H1 (cell line): Measurements from ENCODE around the gene MPC1. TPM values are rescaled to one million over a fixed set of nuclear protein-coding genes. Genes with fewer than 3 reads are reported as not detected.

Source experiments
- CTCF ChIA-PET: fragments of 300-600 bp; sonication (Branson Sonifier 250); formaldehyde crosslinking; loops from one replicate; lab custom pipeline; 2021; ENCODE audit not compliant: partially characterized antibody; lab: Charles Lee
- POLR2A ChIA-PET: fragments of 300-600 bp; sonication (Branson Sonifier 250); formaldehyde crosslinking; loops from one replicate; lab custom pipeline; 2021; ENCODE audit warnings: inconsistent platforms; ENCODE audit not compliant: partially characterized antibody; lab: Charles Lee
- DNase-seq, 2 experiments: peaks; one replicate each; pipeline versions ENCODE4 v3.0.0 to v3.0.0-alpha.2; 2010 to 2022; ENCODE audit warnings: low spot score in 2 of 2, low read depth in 1 of 2, mixed read lengths in 1 of 2
- FAIRE-seq: peaks from 2 replicates; lab custom pipeline; 2011; peaks lifted over from hg19 to GRCh38; lab: Jason Lieb, UNC
- H2AFZ ChIP-seq: 2 replicates; pipeline ENCODE4 v1.8.1; 2012; ENCODE audit warnings: low read length, inconsistent platforms
- H2AK5ac ChIP-seq: 2 replicates; pipeline ENCODE4 v1.6.1; 2013; ENCODE audit warnings: low read depth, low read length
- H2BK120ac ChIP-seq: replicated peaks from 2 replicates; pipeline ENCODE3; 2013; ENCODE audit warnings: low read depth, low read length, inconsistent platforms
- H2BK12ac ChIP-seq: 2 replicates; pipeline ENCODE4 v1.6.1; 2013; ENCODE audit warnings: low read depth, low read length
- H2BK15ac ChIP-seq: 2 replicates; pipeline ENCODE4 v1.6.1; 2013; ENCODE audit warnings: low read length
- H2BK20ac ChIP-seq: 2 replicates; pipeline ENCODE4 v1.6.1; 2013; ENCODE audit warnings: low read length
- H2BK5ac ChIP-seq: 2 replicates; pipeline ENCODE4 v1.6.1; 2013; ENCODE audit warnings: low read depth, low read length
- H3K14ac ChIP-seq: 2 replicates; pipeline ENCODE4 v1.6.1; 2013; ENCODE audit warnings: inconsistent platforms; ENCODE audit not compliant: insufficient read length
- H3K18ac ChIP-seq: 2 replicates; pipeline ENCODE4 v1.6.1; 2013; ENCODE audit warnings: low read length; ENCODE audit errors: extremely low read depth
- H3K23ac ChIP-seq: 2 replicates; pipeline ENCODE4 v1.6.1; 2013; ENCODE audit warnings: inconsistent platforms; ENCODE audit not compliant: insufficient read length
- H3K23me2 ChIP-seq: 2 replicates; pipeline ENCODE4 v1.6.1; 2013; ENCODE audit warnings: low read depth, low read length
- H3K27ac ChIP-seq: 2 replicates; pipeline ENCODE4 v1.6.1; 2011; ENCODE audit warnings: low read depth, low read length, inconsistent platforms
- H3K27me3 ChIP-seq, 4 experiments: replicated peaks in 1 of 4; 1 replicate in 1 of 4; 2 replicates in 3 of 4; pipeline versions ENCODE4 v1.6.1 to v1.8.1; 2011 to 2013; ENCODE audit warnings: low read length in 3 of 4, mild to moderate bottlenecking in 3 of 4, inconsistent platforms in 2 of 4, mixed read lengths in 2 of 4, moderate library complexity in 1 of 4; ENCODE audit not compliant: control insufficient read depth in 3 of 4, insufficient read depth in 3 of 4; ENCODE audit errors: extremely low read depth in 1 of 4
- H3K36me3 ChIP-seq, 4 experiments: 2 replicates each; pipeline versions ENCODE4 v1.6.1 to v1.8.1; 2011 to 2013; ENCODE audit warnings: mild to moderate bottlenecking in 4 of 4, low read length in 3 of 4, moderate library complexity in 2 of 4, control low read depth in 1 of 4, inconsistent platforms in 1 of 4; ENCODE audit not compliant: insufficient read depth in 4 of 4, control insufficient read depth in 2 of 4
- H3K4ac ChIP-seq: replicated peaks from 2 replicates; pipeline ENCODE3; 2013; ENCODE audit warnings: low read length, low read depth, mixed read lengths, inconsistent platforms; ENCODE audit not compliant: insufficient read length
- H3K4me1 ChIP-seq, 4 experiments: replicated peaks in 1 of 4; 1 replicate in 1 of 4; 2 replicates in 3 of 4; pipeline versions ENCODE4 v1.6.1 to v1.8.1; 2011 to 2013; ENCODE audit warnings: low read length in 3 of 4, inconsistent platforms in 2 of 4, mixed read lengths in 1 of 4; ENCODE audit not compliant: insufficient read depth in 4 of 4, control insufficient read depth in 3 of 4
- H3K4me2 ChIP-seq, 2 experiments: 2 replicates each; pipeline versions ENCODE4 v1.6.1 to v1.8.1; 2011 to 2013; ENCODE audit warnings: low read depth in 2 of 2, low read length in 2 of 2, control low read depth in 1 of 2, inconsistent platforms in 1 of 2, mild to moderate bottlenecking in 1 of 2; ENCODE audit not compliant: insufficient read depth in 1 of 2
- H3K4me3 ChIP-seq, 4 experiments: fragments of 200-600, 300-600 bp in 1 of 4; sonication (generic), shearing (Covaris generic), sonication (Bioruptor Twin) in 1 of 4; 2 replicates each; pipeline versions ENCODE4 v1.5.1 to v1.8.1; 2011 to 2016; ENCODE audit warnings: low read length in 4 of 4, low read depth in 3 of 4, control low read depth in 2 of 4, inconsistent platforms in 2 of 4, mild to moderate bottlenecking in 2 of 4, mixed read lengths in 1 of 4, moderate library complexity in 1 of 4; ENCODE audit not compliant: insufficient read depth in 2 of 4; ENCODE audit errors: extremely low read depth in 1 of 4
- H3K56ac ChIP-seq: replicated peaks from 2 replicates; pipeline ENCODE3; 2013; ENCODE audit warnings: low read depth, mild to moderate bottlenecking, mixed read lengths, low read length, inconsistent platforms; ENCODE audit not compliant: insufficient read length
- H3K79me1 ChIP-seq: 2 replicates; pipeline ENCODE4 v1.6.1; 2013; ENCODE audit warnings: low read depth, low read length, control low read depth
- H3K79me2 ChIP-seq, 2 experiments: 2 replicates each; pipeline versions ENCODE4 v1.6.1 to v1.8.1; 2012 to 2013; ENCODE audit warnings: low read length in 2 of 2, mild to moderate bottlenecking in 2 of 2, inconsistent platforms in 1 of 2; ENCODE audit not compliant: insufficient read depth in 2 of 2, control insufficient read depth in 1 of 2
- H3K9ac ChIP-seq, 4 experiments: replicated peaks in 1 of 4; 1 replicate in 1 of 4; 2 replicates in 3 of 4; pipeline versions ENCODE4 v1.6.1 to v1.8.1; 2011 to 2013; ENCODE audit warnings: low read depth in 3 of 4, low read length in 3 of 4, control low read depth in 2 of 4, mild to moderate bottlenecking in 2 of 4, moderate library complexity in 2 of 4, inconsistent platforms in 1 of 4; ENCODE audit errors: extremely low read depth in 1 of 4
- H3K9me3 ChIP-seq, 2 experiments: 2 replicates each; pipeline versions ENCODE4 v1.6.1 to v1.8.1; 2012 to 2013; ENCODE audit warnings: mild to moderate bottlenecking in 2 of 2, moderate library complexity in 2 of 2, control low read depth in 1 of 2, inconsistent platforms in 1 of 2, low read depth in 1 of 2, low read length in 1 of 2, mixed read lengths in 1 of 2; ENCODE audit not compliant: insufficient read depth in 2 of 2
- H4K20me1 ChIP-seq, 2 experiments: replicated peaks in 1 of 2; 2 replicates each; pipeline versions ENCODE3 to v1.8.1; 2011 to 2013; ENCODE audit warnings: inconsistent platforms in 2 of 2, low read length in 2 of 2, mild to moderate bottlenecking in 1 of 2; ENCODE audit not compliant: insufficient read depth in 2 of 2, control insufficient read depth in 1 of 2
- H4K5ac ChIP-seq: 2 replicates; pipeline ENCODE4 v1.6.1; 2013; ENCODE audit warnings: low read length, low read depth, mixed read lengths, inconsistent platforms; ENCODE audit not compliant: insufficient read length
- H4K8ac ChIP-seq: 2 replicates; pipeline ENCODE4 v1.8.0; 2013; ENCODE audit warnings: mild to moderate bottlenecking, moderate library complexity, low read length, inconsistent platforms; ENCODE audit not compliant: insufficient read depth; ENCODE audit errors: extremely low read depth
- H4K91ac ChIP-seq: replicated peaks from 2 replicates; pipeline ENCODE3; 2013; ENCODE audit warnings: low read length, mixed read lengths, inconsistent platforms; ENCODE audit not compliant: insufficient read length
- BACH1 ChIP-seq: IDR thresholded peaks from 2 replicates; pipeline ENCODE4 v1.6.1; 2012; ENCODE audit warnings: low read length, improper control_type of control experiment
- SAP30 ChIP-seq: fragments of 300-600 bp; sonication (generic); IDR thresholded peaks from 2 replicates; pipeline ENCODE4 v1.7.1; 2012; ENCODE audit warnings: low read length, moderate library complexity, mild to moderate bottlenecking, inconsistent platforms; ENCODE audit not compliant: insufficient read depth, insufficient replicate concordance
- WGBS, 2 experiments: shearing (Covaris generic) in 1 of 2; methylation state at CpG; one replicate each; pipeline versions ENCODE4 v1.1.6 to v1.1.7; 2013 to 2015; ENCODE audit warnings: low lambda C conversion rate in 2 of 2, mixed read lengths in 2 of 2, inconsistent platforms in 1 of 2, low coverage in 1 of 2, missing lambda C conversion rate in 1 of 2; ENCODE audit not compliant: insufficient replicate concordance in 2 of 2, insufficient coverage in 1 of 2, insufficient read length in 1 of 2; ENCODE audit errors: extremely low coverage in 1 of 2, missing lambda C conversion rate in 1 of 2; 5-methylcytosine and 5-hydroxymethylcytosine counted together
- polyA plus RNA-seq, 7 experiments: library from polyadenylated mRNA; depleted of rRNA in 3 of 7; stranded (reverse) in 5 of 7; unstranded in 2 of 7; fragments of >200 nt in 5 of 7; fragments of 200-250 nt in 2 of 7; gene quantifications; 1 replicate in 5 of 7; 2 replicates in 1 of 7; 4 replicates in 1 of 7; pipeline versions ENCODE4 v1.2.1 to v1.2.3, GENCODE V29; 2011 to 2013; ENCODE audit warnings: missing spikeins in 2 of 7, mixed read lengths in 2 of 7
- total RNA-seq: library from RNA; stranded (reverse); fragmentation: NEBNext Ultra II Directional; extraction: Animal tissue kit (Norgen Biotek cat#: 25700); gene quantifications from 2 replicates; pipeline ENCODE4 v1.2.1, GENCODE V29; 2021

MPC1 gene
- total and polyA plus RNA-seq, 2 of the 8 experiments (the other 6 are each of a cell fraction or from before 2014, with no cell fraction given): 10.2 to 12.6 TPM

DNA sequence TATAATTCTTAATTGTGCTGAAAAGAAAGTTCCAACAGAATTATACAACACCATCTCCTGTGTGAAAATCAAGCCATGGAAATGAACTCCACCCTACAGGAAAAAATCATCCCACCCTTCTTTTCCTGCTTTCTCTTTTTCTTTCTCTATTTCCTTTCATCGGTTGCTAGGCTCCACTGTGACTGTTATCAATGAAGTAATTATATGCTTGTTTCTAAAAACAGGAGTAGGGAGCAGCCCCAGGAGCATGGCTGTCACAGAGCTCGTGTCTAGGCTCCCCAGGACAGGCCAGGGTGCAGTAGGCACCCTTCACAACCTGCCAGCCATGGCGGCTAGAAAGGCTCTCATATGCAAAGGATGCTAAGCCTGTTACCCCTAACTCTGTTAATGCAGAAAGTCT, 13.0 kb downstream of the MPC1 start:
- H3K23ac ChIP-seq: peak overlapping the region; percentile 83
- no peak overlapping the region for H3K56ac ChIP-seq
- H3K9ac ChIP-seq: no peak overlapping the region
- no peak overlapping the region for H2AFZ ChIP-seq
- no peak overlapping the region for H4K5ac ChIP-seq
- H3K4me2 ChIP-seq: no peak overlapping the region
- H3K14ac ChIP-seq: peak overlapping the region; percentile 77
- no peaks in the 10 kb centered on the region for H3K79me1 ChIP-seq
- CTCF ChIA-PET: interaction anchor here (1.0 to 1.6 kb wide), 3 partner anchors 9 to 56 kb away, joined by 3 to 5 read pairs (median 4); no protein-coding TSS in a partner anchor
- H3K9me3 ChIP-seq: no peaks in the 10 kb centered on the region
- no peak overlapping the region for H3K18ac ChIP-seq
- H4K91ac ChIP-seq: no peak overlapping the region
- H2BK12ac ChIP-seq: no peak overlapping the region
- H2BK120ac ChIP-seq: no peak overlapping the region
- 91% methylated on average over 3 of the region's 3 CpGs; no CpG with 5 or more reads in 1 of the 2 experiments for WGBS, 2 experiments
- no peak overlapping the region for H4K8ac ChIP-seq
- POLR2A ChIA-PET: no interaction called here
- no peak overlapping the region for H3K27ac ChIP-seq
- H3K27me3 ChIP-seq: no peaks in the 10 kb centered on the region
- no peaks in the 10 kb centered on the region for H3K23me2 ChIP-seq
- no peak overlapping the region for H3K4ac ChIP-seq
- DNase-seq (no peak), FAIRE-seq (no peak)
- no peak overlapping the region for H2BK15ac ChIP-seq
- peaks cover 2 to 12% (median 8%) of the 10 kb centered on the region in 4 experiments; a peak in 6 of 7 replicates for H3K4me1 ChIP-seq
- no peak overlapping the region for H2BK5ac ChIP-seq
- no peak overlapping the region for H3K4me3 ChIP-seq
- H3K79me2 ChIP-seq: no peaks in the 10 kb centered on the region
- no peaks in the 10 kb centered on the region for H4K20me1 ChIP-seq
- H2BK20ac ChIP-seq: no peak overlapping the region
- no peaks in the 10 kb centered on the region for H3K36me3 ChIP-seq
- H2AK5ac ChIP-seq: no peak overlapping the region
- TF ChIP-seq BACH1 (no peak), SAP30 (no peak)
